GM12865 (cell line): ENCODE data around the gene STRN3.
A peak's percentile ranks its signal among the peaks of the same experiment; 100 is the strongest.
"Not testable (repeated sequence)": the region's sequence is repeated elsewhere in the genome, so short reads cannot be mapped to it uniquely, and the experiment has no call there.

Experiments
- DNase-seq: peaks from one replicate; pipeline ENCODE4 v3.0.0; 2010; ENCODE audit warnings: low read depth
- H3K4me3 ChIP-seq: 2 replicates; pipeline ENCODE4 v1.5.1; 2011; ENCODE audit warnings: mild to moderate bottlenecking, low read depth, low read length, control low read depth
- TF ChIP-seq, protein P1 (sequence below): IDR thresholded peaks from 2 replicates; pipeline ENCODE4 v1.5.1; 2011; ENCODE audit warnings: low read length, control low read depth, low read depth, inconsistent platforms; ENCODE audit not compliant: insufficient read depth; ENCODE audit errors: missing control alignments

Gene STRN3, protein sequence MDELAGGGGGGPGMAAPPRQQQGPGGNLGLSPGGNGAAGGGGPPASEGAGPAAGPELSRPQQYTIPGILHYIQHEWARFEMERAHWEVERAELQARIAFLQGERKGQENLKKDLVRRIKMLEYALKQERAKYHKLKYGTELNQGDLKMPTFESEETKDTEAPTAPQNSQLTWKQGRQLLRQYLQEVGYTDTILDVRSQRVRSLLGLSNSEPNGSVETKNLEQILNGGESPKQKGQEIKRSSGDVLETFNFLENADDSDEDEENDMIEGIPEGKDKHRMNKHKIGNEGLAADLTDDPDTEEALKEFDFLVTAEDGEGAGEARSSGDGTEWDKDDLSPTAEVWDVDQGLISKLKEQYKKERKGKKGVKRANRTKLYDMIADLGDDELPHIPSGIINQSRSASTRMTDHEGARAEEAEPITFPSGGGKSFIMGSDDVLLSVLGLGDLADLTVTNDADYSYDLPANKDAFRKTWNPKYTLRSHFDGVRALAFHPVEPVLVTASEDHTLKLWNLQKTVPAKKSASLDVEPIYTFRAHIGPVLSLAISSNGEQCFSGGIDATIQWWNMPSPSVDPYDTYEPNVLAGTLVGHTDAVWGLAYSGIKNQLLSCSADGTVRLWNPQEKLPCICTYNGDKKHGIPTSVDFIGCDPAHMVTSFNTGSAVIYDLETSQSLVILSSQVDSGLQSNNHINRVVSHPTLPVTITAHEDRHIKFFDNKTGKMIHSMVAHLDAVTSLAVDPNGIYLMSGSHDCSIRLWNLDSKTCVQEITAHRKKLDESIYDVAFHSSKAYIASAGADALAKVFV

DNA sequence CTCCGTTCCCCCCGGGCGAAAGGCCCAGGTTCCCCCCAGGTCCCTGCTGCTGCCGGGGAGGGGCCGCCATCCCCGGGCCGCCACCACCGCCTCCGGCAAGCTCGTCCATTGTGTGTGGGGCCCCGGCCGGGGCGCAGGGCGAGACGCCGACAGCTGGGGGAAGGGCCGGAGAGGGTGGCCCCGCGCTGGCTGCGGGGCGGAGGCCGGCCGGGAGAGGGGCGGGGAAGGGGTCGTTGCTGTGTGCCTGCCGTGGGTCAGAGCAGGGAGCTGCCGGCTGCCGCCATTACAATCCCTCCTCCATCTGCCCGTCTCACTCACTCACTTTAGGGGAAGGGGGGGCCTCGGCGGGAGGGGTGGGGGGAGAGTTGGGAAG lies at the start of gene STRN3:
Gene STRN3, minus strand, starts transcription at position 303 of the 373 bp plus-strand sequence. Its CDS starts 194 bp downstream, at position 109.
- H3K4me3 ChIP-seq = peak within 1 kb of the TSS; percentile 90
- DNase-seq = no peak

DNA sequence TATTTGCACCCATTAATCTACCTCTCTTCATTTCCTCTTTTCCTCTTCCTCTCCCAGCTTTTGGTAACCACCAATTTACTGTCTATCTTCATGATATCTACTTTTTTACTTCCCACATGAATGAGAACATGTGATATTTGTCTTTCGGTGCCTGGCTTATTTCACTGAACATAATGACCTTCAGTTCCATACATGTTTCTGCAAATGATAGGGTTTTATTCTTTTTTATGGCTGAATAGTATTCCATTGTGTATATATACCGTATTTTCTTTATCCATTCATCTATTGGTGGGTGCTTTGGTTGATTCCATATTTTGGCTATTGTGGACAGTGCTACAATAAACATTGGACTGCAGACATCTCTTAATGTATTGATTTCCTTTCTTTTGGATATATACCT lies 49.0 kb upstream of the STRN3 start:
- no peak for DNase-seq
- H3K4me3 ChIP-seq = no peak overlapping the region
- TF ChIP-seq, protein P1, sequence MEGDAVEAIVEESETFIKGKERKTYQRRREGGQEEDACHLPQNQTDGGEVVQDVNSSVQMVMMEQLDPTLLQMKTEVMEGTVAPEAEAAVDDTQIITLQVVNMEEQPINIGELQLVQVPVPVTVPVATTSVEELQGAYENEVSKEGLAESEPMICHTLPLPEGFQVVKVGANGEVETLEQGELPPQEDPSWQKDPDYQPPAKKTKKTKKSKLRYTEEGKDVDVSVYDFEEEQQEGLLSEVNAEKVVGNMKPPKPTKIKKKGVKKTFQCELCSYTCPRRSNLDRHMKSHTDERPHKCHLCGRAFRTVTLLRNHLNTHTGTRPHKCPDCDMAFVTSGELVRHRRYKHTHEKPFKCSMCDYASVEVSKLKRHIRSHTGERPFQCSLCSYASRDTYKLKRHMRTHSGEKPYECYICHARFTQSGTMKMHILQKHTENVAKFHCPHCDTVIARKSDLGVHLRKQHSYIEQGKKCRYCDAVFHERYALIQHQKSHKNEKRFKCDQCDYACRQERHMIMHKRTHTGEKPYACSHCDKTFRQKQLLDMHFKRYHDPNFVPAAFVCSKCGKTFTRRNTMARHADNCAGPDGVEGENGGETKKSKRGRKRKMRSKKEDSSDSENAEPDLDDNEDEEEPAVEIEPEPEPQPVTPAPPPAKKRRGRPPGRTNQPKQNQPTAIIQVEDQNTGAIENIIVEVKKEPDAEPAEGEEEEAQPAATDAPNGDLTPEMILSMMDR = no peak

More for the DNA sequence above, at the start of gene STRN3:
- TF ChIP-seq, protein P1 = no peak

DNA sequence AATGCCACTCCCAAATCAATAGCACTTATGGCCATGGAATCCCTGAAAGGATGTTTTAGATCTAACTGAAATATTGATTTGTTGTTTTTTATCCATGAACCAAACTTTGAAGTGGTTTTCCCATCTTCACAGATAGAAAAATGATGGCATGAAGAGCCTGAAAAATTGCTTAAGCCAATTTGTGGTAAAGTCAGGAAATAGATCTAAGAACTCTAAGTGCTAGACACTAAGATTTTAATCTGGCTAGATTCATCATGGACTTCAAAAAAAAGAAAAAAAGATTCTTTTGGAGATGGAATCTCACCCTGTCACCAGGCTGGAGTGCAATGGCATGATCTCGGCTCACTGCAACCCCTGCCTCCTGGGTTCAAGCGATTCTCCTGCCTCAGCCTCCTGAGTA lies 45.0 kb upstream of the STRN3 start:
- no peak overlapping the region for H3K4me3 ChIP-seq
- TF ChIP-seq, protein P1 = no peak
- DNase-seq = no peak

DNA sequence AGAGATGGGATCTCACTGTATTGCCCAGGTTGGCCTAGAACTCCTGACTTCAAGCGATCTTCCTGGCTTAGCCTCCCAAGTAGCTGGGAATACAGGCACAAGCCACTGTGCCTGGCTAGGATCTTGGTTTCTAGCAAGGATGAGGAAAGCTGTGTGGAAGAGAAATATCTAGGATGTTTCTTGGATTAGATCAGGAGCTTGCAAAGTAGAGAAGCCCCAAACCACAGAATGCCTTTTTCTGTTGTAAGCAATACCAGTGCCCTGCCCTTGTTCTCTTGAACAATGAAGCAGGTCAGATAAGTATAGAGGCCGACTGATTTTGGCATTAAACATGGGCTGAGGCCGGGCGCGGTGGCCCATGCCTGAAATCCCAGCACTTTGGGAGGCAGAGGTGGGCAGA lies 44.3 kb upstream of the STRN3 start:
- no peak for DNase-seq
- TF ChIP-seq, protein P1 = no peak

DNA sequence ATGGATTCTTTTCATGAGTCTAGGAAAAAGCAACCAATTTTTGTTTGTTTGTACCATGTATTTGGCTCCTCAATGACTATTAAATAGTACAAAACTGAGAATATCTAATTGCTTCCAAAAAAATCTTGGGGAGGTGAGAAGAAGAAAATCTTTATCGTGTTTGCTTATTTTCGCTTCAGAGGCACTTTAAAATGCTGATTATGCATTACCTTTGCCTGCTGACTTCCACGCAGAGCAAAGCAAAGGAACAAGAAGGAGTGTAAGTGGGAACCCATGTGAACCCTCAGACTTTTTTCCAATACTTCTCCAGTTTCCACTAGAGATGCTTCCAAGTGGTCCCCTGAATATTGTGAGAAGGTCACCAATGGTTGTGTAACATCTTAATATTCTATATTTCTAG lies 43.2 kb upstream of the STRN3 start:
- DNase-seq = no peak
- H3K4me3 ChIP-seq = no peak overlapping the region
- TF ChIP-seq, protein P1 = no peak

More for the DNA sequence above, 44.3 kb upstream of the STRN3 start:
- H3K4me3 ChIP-seq = no peak overlapping the region

DNA sequence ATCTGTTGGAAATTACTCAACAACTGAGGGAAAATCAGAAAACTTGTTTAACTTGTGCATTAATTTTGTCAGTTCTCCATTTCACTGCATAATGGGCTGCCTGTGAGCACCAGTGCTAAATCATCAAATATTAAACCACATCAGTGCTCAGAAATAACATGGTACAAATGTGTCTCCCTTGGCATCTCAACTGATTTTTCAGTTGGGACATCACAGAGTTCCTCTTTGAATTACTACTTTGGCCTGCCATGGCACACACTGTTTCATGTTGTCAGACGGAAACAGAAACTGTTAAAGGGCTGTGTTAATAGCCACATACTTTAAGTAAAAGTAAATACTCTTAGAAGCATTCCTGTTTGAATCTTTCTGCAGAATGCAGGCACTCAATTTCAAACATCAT lies 42.1 kb upstream of the STRN3 start:
- TF ChIP-seq, protein P1 = no peak
- DNase-seq = peak; percentile 16
- H3K4me3 ChIP-seq = no peak overlapping the region

DNA sequence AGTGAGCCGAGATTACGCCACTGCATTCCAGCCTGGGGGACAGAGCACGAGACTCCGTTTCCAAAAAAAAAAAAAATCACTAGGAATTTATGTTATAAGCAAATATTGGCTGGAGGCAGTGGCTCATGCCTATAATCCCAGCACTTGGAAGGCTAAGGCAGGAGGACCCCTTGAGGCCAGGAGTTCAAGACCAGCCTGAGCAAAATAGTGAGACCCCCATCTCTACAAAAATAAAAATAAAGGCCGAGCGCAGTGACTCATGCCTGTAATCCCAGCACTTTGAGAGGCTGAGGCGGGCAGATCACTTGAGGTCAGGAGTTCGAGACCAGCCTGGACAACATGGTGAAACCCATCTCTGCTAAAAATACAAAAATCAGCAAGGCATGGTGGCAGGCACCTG lies 36.7 kb upstream of the STRN3 start:
- not testable (repeated sequence) for H3K4me3 ChIP-seq

More for the DNA sequence above, 36.7 kb upstream of the STRN3 start:
- DNase-seq = not testable (repeated sequence)
